Spleen (tissue), 7 donors: ENCODE results near the gene DCBLD1.

Experiments
- CTCF ChIP-seq, 11 experiments: fragments of 200-600 bp in 7 of 11; fragments of 450-650 bp in 4 of 11; sonication (generic) in 4 of 11; IDR thresholded peaks in 8 of 11; conservative IDR thresholded peaks in 3 of 11; 1 replicate in 7 of 11; 2 replicates in 4 of 11; pipeline versions ENCODE4 v1.4.0 to v1.8.0; 2016 to 2021; ENCODE audit warnings: antibody characterized with exemption in 11 of 11, inconsistent platforms in 4 of 11, mild to moderate bottlenecking in 1 of 11
- POLR2A ChIP-seq, 3 donors: fragments of 450-650 bp; IDR thresholded peaks; one replicate each; pipeline ENCODE4 v1.5.1; 2017; ENCODE audit warnings: antibody characterized with exemption in 3 of 3, mild to moderate bottlenecking in 1 of 3
- donor health status: DM: no; HTN: no; CAD: no; lungs with moderate emphysema.
- donor health status: DM: no; HTN: no; CAD: no.
- donor health status: DM: no; HTN: no; CAD: no.

- TF ChIP-seq CTCF (IDR thresholded peaks at IDR 0.05 in 8 of 11, conservative IDR thresholded peaks at IDR 0.05 in 3 of 11) (no peak), POLR2A (IDR thresholded peaks at IDR 0.05) (no peak)
Measured at GRCh38 chr6:117473401-117473800, 9.1 kb upstream of the DCBLD1 start.
